WI38 (cell line): ENCODE measurements around the gene PTK6.

Source experiments
- H3K4me3 ChIP-seq: 2 replicates; pipeline ENCODE4 v1.5.1; 2011; ENCODE audit warnings: low read depth, mild to moderate bottlenecking, control low read depth, low read length
- TF ChIP-seq, protein P1 (sequence below): IDR thresholded peaks from 2 replicates; pipeline ENCODE4 v1.5.1; 2012; ENCODE audit warnings: low read depth, mild to moderate bottlenecking, control low read depth, low read length

PTK6 gene

DNA sequence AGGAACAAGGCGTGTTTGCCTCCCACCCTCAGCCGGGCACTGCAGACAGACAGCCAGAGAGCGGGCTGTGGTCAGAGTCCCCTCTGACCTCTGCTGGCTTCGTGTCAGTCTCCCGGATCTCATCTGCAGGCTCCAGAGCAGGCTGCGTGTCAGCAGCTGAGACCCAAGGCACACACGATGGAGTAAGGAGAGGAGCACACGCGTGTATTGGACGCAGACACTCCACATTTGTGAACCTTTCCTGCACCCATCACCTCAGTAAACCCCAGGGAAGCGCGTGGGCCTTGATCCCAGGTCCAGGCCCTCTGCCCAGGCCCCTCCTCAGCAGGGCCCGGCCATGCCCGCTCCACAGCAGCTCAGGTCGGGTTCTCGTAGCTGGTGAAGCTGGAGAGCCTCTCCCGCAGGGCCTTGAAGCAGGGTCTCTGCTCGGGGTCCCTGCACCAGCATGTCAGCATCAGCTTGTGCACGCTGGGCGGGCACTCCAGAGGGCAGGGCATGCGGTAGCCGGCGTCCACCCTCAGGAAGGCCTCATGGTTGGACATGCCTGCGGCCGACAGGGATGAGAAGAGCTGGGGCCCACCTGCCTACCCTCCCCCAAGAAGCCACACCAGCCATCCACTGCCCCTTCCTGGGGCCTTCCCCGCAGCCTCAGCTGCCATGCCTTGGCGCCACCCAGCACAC lies 7.9 kb downstream of the PTK6 start:
- no peak overlapping the region for H3K4me3 ChIP-seq

DNA sequence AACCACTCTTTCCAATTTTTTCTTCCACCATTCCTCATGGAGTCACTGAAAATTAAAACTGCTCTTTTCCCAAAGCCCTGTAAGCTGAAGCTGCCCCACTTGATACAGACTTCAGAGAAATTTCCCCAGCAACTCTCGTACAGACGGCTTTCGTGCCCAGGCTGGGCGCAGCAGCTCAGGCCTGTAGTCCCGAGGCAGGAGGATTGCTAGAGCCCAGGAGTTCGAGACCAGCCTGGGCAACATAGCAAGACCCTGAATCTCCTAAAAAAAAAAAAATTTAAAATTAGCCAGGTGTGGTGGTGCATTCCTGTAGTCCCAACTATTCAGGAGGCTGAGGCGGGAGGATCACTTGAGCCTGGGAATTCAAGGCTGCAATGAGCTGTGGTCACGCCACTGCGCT lies 10.0 kb downstream of the PTK6 start:
- TF ChIP-seq, protein P1, sequence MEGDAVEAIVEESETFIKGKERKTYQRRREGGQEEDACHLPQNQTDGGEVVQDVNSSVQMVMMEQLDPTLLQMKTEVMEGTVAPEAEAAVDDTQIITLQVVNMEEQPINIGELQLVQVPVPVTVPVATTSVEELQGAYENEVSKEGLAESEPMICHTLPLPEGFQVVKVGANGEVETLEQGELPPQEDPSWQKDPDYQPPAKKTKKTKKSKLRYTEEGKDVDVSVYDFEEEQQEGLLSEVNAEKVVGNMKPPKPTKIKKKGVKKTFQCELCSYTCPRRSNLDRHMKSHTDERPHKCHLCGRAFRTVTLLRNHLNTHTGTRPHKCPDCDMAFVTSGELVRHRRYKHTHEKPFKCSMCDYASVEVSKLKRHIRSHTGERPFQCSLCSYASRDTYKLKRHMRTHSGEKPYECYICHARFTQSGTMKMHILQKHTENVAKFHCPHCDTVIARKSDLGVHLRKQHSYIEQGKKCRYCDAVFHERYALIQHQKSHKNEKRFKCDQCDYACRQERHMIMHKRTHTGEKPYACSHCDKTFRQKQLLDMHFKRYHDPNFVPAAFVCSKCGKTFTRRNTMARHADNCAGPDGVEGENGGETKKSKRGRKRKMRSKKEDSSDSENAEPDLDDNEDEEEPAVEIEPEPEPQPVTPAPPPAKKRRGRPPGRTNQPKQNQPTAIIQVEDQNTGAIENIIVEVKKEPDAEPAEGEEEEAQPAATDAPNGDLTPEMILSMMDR: no peak
- H3K4me3 ChIP-seq: no peak overlapping the region

More for the DNA sequence above, 7.9 kb downstream of the PTK6 start:
- TF ChIP-seq, protein P1: no peak

DNA sequence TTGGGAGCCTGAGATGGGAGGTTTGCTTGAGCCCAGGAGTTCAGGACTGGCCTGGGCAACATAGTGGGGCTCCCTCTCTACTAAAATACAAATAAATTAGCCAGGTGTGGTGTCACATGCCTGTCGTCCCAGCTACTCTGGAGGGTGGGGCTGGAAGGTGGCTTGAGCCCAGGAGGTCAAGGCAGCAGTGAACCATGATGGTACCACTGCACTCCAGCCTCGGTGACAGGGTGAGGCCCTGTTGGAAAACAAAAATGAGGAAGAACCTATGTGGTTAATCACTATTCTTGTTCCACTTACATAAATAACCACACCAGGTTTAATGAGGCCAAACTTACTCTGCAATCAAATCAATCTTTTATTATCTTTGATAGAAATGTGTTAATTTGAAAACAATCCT lies 11.2 kb downstream of the PTK6 start:
- TF ChIP-seq, protein P1: no peak
- no peak overlapping the region for H3K4me3 ChIP-seq

DNA sequence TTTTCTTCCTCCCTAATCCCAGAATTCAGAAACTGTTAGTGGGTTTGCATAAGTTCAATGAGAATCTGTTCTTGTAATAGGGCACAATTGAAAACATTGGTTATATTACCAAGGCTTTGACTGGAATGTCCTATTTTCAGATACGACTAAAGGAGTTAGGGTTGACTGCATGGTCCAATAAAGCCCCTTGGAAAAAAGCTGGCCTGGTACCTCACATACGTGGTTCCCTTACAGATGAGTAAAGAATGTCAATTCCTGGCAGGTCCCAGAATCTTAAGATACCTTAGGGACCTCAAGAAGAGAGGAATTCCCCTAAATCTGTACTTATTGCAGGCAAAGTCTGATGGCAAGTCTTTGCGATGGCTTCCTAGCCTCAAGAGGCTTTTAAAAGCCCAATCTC lies 12.0 kb downstream of the PTK6 start:
- no peak overlapping the region for H3K4me3 ChIP-seq

DNA sequence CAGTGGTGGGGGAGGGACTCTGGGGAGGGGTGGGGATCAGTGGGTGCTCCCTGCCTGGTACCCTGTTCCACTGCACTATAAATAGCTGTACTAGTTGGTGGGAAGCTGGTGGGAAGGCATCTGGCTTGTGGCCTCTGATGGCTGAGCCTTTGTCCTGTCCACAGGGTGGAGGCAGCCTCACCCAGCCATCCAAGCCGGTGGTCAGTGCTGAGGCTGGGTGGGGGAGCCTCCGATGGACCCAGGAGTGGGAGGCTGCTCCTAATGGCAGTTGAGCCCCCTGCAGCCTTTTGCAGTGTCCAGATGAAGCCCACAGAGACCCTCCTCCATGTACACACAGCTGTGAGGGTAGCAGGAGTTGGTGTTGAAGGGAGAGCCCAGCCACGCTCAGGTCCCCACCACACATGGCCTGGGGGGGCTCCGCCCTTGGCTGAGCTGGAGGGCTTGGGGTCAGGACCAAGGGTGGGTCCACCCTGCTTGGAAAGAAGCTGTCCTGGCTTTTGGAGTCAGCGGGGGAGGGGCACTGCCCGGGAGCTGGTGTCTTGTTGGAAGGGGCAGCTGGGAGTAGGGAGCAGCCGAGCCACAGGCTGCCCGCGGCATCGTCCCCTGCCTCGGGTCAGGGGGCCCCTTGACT lies 14.1 kb downstream of the PTK6 start:
- no peak overlapping the region for H3K4me3 ChIP-seq
- TF ChIP-seq, protein P1: no peak

More for the DNA sequence above, 12.0 kb downstream of the PTK6 start:
- TF ChIP-seq, protein P1: no peak

DNA sequence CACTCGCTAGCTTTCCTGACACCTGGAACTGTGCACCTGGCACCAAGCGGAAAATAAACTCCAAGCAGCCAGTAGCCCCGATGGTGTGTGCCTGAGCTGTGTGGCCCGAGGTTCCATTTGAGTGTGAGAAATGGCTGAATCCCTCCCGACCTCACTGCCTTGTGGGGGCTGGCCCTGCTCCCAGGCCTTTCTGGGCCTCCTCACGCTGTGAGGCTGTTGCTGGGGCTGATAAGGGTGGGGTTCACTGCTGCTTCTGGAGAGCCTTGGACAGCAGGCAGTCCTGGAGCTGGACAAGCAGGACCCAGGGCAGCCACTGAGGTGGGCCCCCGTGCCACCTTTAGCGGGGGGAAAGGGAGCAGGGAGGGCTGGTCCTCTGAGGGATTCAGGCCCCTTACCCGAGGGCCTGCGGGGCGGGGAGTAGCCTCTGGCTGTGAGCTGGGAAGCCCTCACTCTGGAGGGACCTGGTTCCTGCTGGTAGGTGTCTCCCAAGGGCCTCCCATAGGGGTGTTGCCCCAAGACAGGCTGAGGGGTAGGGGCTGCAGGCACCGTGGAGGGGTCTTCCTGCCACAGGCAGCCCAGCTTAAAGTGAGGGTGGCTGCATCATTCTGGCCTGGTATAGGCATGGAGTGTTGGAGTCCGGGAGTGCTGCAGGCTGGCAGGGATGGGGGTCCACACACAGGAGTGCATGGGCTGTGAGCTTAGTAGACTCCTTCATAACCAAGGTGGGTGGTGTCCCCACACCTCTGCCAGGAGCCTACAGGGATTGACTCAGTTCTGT lies 14.9 kb downstream of the PTK6 start:
- peak overlapping the region; percentile 89 for H3K4me3 ChIP-seq
- TF ChIP-seq, protein P1: no peak

DNA sequence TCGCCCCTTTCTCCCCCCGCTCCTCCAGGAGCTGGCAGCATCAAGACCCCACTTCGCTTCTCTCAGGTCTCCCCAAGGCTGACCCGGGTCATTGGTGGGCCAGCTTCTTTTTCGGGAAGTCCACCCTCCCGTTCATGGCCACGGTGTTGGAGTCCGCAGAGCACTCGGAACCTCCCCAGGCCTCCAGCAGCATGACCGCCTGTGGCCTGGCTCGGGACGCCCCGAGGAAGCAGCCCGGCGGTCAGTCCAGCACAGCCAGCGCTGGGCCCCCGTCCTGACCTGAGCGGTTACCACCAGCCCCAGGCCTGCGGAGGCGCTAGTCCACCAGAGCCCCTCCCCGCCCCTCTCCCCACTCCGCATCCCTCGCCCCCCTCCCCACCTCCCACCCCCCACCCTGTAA lies 15.6 kb downstream of the PTK6 start:
- H3K4me3 ChIP-seq: peak overlapping the region; percentile 89
- TF ChIP-seq, protein P1: no peak
